ENCODE results near the gene SLAMF7.

DNA sequence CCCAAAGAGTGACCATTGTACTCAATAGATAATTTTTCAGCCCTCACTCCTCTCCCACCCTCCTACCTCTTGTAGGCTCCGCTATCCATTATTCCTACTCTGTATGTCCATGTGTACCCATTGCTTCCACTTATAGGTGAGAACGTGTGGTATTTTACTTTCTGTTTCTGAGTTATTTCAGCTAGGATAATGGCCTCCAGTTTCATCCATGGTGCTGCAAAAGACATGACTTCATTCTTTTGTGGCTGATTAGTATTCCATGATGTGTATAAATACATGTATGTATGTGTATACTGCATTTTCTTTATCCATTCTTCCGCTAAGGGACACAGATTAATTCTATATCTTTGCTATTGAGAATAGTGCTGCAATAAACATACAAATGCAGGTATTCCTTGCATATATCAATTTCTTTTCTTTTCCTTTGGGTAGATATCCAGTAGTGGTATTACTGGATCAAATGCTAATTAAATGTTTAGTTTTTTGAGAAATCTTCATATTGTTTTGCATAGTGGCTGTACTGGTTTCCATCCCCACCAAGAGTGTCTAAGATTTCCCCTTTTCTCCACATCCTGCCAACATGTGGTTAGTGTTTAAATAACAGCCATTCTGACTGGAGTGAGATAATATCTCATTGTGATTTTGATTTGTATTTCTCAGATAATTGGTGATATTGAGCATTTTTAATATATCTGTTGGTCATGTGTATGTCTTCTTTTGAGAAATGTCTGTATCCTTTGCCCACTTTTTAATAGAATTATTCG, 61.8 kb downstream of the SLAMF7 start:
- TF ChIP-seq CTCF (IDR thresholded peaks at IDR 0.05) = no peak
- no peak for TF ChIP-seq POLR2A (IDR thresholded peaks at IDR 0.05)
